ENCODE results near the gene LINGO4. TPM values are rescaled to one million over a fixed set of nuclear protein-coding genes. Genes with fewer than 3 reads are reported as not detected.
A peak's percentile ranks its signal among the peaks of the same experiment; 100 is the strongest.

The LINGO4 gene
- total and polyA plus RNA-seq, 2 of the 13 experiments (the other 11 are each of a cell fraction or from before 2014, with no cell fraction given): 0.02 to 0.05 TPM

- TF ChIP-seq ZSCAN5A (CRISPR knock-in tag; IDR thresholded peaks at IDR 0.05; ENCODE audit: borderline replicate concordance) (no peak), KMT2A (CRISPR knock-in tag; IDR thresholded peaks at IDR 0.05) (peak; percentile 50), GABPA (IDR thresholded peaks at IDR 0.05; ENCODE audit: low read depth, low read length) (no peak), GABPA (CRISPR knock-in tag; IDR thresholded peaks at IDR 0.05; ENCODE audit: low read depth) (no peak), ZNF136 (CRISPR knock-in tag; IDR thresholded peaks at IDR 0.05; ENCODE audit: low read depth) (no peak), ZSCAN30 (CRISPR knock-in tag; IDR thresholded peaks at IDR 0.05) (no peak), ZNF777 (CRISPR knock-in tag; IDR thresholded peaks at IDR 0.05) (peak; percentile 98), ZNF784 (CRISPR knock-in tag; IDR thresholded peaks at IDR 0.05; ENCODE audit: borderline replicate concordance) (no peak; the same call in 1 of the 2 replicates), THRA (CRISPR knock-in tag; IDR thresholded peaks at IDR 0.05; ENCODE audit: borderline replicate concordance) (no peak), THAP11 (CRISPR knock-in tag; IDR thresholded peaks at IDR 0.05) (peak; percentile 60), TBX3 (IDR thresholded peaks at IDR 0.05; ENCODE audit: borderline replicate concordance) (peak; percentile 88), MXD4 (CRISPR knock-in tag; IDR thresholded peaks at IDR 0.05) (no peak; the same call in 1 of the 2 replicates), SMAD3 (CRISPR knock-in tag; IDR thresholded peaks at IDR 0.05) (0 out of 2 replicates have a peak, but pooled peaks have one; percentile 21), ZNF317 (CRISPR knock-in tag; IDR thresholded peaks at IDR 0.05) (no peak), ETV6 (CRISPR knock-in tag; conservative IDR thresholded peaks at IDR 0.05) (0 out of 2 replicates have a peak, but pooled peaks have one; percentile 37), ZNF772 (CRISPR knock-in tag; IDR thresholded peaks at IDR 0.05) (peak; percentile 93)
- TF ChIP-seq, protein P1, sequence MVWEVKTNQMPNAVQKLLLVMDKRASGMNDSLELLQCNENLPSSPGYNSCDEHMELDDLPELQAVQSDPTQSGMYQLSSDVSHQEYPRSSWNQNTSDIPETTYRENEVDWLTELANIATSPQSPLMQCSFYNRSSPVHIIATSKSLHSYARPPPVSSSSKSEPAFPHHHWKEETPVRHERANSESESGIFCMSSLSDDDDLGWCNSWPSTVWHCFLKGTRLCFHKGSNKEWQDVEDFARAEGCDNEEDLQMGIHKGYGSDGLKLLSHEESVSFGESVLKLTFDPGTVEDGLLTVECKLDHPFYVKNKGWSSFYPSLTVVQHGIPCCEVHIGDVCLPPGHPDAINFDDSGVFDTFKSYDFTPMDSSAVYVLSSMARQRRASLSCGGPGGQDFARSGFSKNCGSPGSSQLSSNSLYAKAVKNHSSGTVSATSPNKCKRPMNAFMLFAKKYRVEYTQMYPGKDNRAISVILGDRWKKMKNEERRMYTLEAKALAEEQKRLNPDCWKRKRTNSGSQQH (CRISPR knock-in tag; IDR thresholded peaks at IDR 0.05; ENCODE audit: low read depth): 0 out of 2 replicates have a peak, but pooled peaks have one; percentile 41
Measured at GRCh38 chr1:151790071-151790939, 14.9 kb downstream of the LINGO4 start, which contains the start of gene TDRKH (continued).

Measured in HepG2 (cell line).